K562 (cell line): ENCODE results near the gene MGAT4B. TPM values are rescaled to one million over a fixed set of nuclear protein-coding genes. Genes with fewer than 3 reads are reported as not detected.

Source experiments
- ATAC-seq: fragments of 200-7000 bp; cut with Tn5 transposase; 3 replicates; pipeline ENCODE4 v1.9.1; 2020; ENCODE audit warnings: moderate library complexity
- BruUV-seq: library from RNA; stranded (reverse); fragments of 400-500 nt; replicated peaks from 2 replicates; lab custom pipeline; 2021; lab: Mats Ljungman, UMichigan
- CTCF ChIA-PET: fragments of 300-600 bp; formaldehyde crosslinking; extraction: SDS; loops from one replicate; lab custom pipeline; 2021; ENCODE audit warnings: low intra/inter-chr PET ratio; lab: Yijun Ruan, JAX
- POLR2A ChIA-PET: fragments of 300-600, 350-650 bp; sonication (Branson Sonifier 250); formaldehyde crosslinking; extraction: SDS; loops from one replicate; lab custom pipeline; 2021; ENCODE audit warnings: antibody characterized with exemption, inconsistent platforms; lab: Yijun Ruan, JAX
- DNase-seq, 4 experiments: peaks; one replicate each; pipeline versions ENCODE4 v3.0.0 to v3.0.0-alpha.2; 2011 to 2018; ENCODE audit warnings: low spot score in 3 of 4, mixed read lengths in 3 of 4; ENCODE audit errors: extremely low read depth in 1 of 4
- FAIRE-seq: peaks from 2 replicates; lab custom pipeline; 2011; peaks lifted over from hg19 to GRCh38; lab: Jason Lieb, UNC
- H2AFZ ChIP-seq: 2 replicates; pipeline ENCODE4 v1.6.0; 2011; ENCODE audit warnings: low read depth, low read length, control low read depth, inconsistent platforms
- H3K27ac ChIP-seq: fragments of 200-600 bp; 3 replicates; pipeline ENCODE4 v1.8.0; 2011; ENCODE audit warnings: low read depth, mild to moderate bottlenecking, control low read depth, inconsistent platforms, low read length, moderate library complexity, mixed read lengths; ENCODE audit errors: extremely low read depth
- H3K27me3 ChIP-seq, 2 experiments: fragments of 300-600 bp in 1 of 2; 2 replicates in 1 of 2; 3 replicates in 1 of 2; pipeline versions ENCODE4 v1.6.0 to v1.8.0; 2011; ENCODE audit warnings: inconsistent platforms in 2 of 2, low read length in 2 of 2, mild to moderate bottlenecking in 1 of 2, mixed read lengths in 1 of 2, moderate library complexity in 1 of 2; ENCODE audit not compliant: control insufficient read depth in 2 of 2, insufficient read depth in 2 of 2
- H3K36me3 ChIP-seq: fragments of 300-600 bp; 3 replicates; pipeline ENCODE4 v1.8.0; 2011; ENCODE audit warnings: mild to moderate bottlenecking, low read length, inconsistent platforms; ENCODE audit not compliant: control insufficient read depth, insufficient read depth
- H3K4me1 ChIP-seq, 2 experiments: fragments of 200-600 bp in 1 of 2; replicated peaks in 1 of 2; 2 replicates in 1 of 2; 3 replicates in 1 of 2; pipeline versions ENCODE4 v1.5.1 to v1.8.0; 2011; ENCODE audit warnings: inconsistent platforms in 2 of 2, low read length in 2 of 2, mild to moderate bottlenecking in 1 of 2, mixed read lengths in 1 of 2, moderate library complexity in 1 of 2; ENCODE audit not compliant: control insufficient read depth in 2 of 2, insufficient read depth in 2 of 2
- H3K4me2 ChIP-seq: 2 replicates; pipeline ENCODE4 v1.6.1; 2011; ENCODE audit warnings: low read length, control low read depth, inconsistent platforms, mixed read lengths; ENCODE audit not compliant: insufficient read depth
- H3K4me3 ChIP-seq: fragments of 200-600 bp; sonication (generic), shearing (Covaris generic); 2 replicates; pipeline ENCODE4 v1.5.1; 2016; ENCODE audit warnings: control low read depth, inconsistent platforms
- H3K79me2 ChIP-seq: fragments of 200-600 bp; 3 replicates; pipeline ENCODE4 v1.8.0; 2011; ENCODE audit warnings: low read length, inconsistent platforms; ENCODE audit not compliant: control insufficient read depth, insufficient read depth
- H3K9ac ChIP-seq, 2 experiments: 2 replicates each; pipeline versions ENCODE4 v1.6.0 to v1.6.1; 2011; ENCODE audit warnings: low read depth in 2 of 2, low read length in 2 of 2, control low read depth in 1 of 2, inconsistent platforms in 1 of 2, mild to moderate bottlenecking in 1 of 2, mixed read lengths in 1 of 2; ENCODE audit not compliant: insufficient read depth in 1 of 2
- H3K9me1 ChIP-seq: one replicate; pipeline ENCODE4 v1.6.0; 2011; ENCODE audit warnings: inconsistent platforms, mild to moderate bottlenecking, low read length, moderate library complexity; ENCODE audit not compliant: control insufficient read depth, insufficient read depth
- H3K9me3 ChIP-seq: replicated peaks from 2 replicates; pipeline ENCODE4 v1.5.1; 2011; ENCODE audit warnings: low read depth, low read length, inconsistent platforms; ENCODE audit not compliant: control insufficient read depth, insufficient read depth
- H4K20me1 ChIP-seq: replicated peaks from 2 replicates; pipeline ENCODE4 v1.6.1; 2011; ENCODE audit warnings: low read length, inconsistent platforms, mixed read lengths; ENCODE audit not compliant: control insufficient read depth, insufficient read depth
- MCM7 ChIP-seq, 2 experiments: fragments of 450-650 bp; IDR thresholded peaks; 2 replicates each; pipeline ENCODE4 v1.6.1; 2016 to 2018
- PCBP1 ChIP-seq: fragments of 200-400 bp; formaldehyde crosslinking; IDR thresholded peaks from 2 replicates; pipeline ENCODE4 v1.6.1; 2018; ENCODE audit warnings: mild to moderate bottlenecking, low read depth, low read length; ENCODE audit not compliant: poor library complexity, severe bottlenecking
- ZBTB33 ChIP-seq: sonication (generic); formaldehyde crosslinking; IDR thresholded peaks from 2 replicates; pipeline ENCODE4 v1.8.1; 2023; ENCODE audit warnings: mild to moderate bottlenecking, missing genetic modification reagents
- WGBS: fragments of 100-300 bp; shearing (Covaris generic); methylation state at CpG from one replicate; pipeline ENCODE4 v1.1.6; 2016; ENCODE audit warnings: low coverage, mixed read lengths; ENCODE audit not compliant: insufficient coverage; ENCODE audit errors: missing lambda C conversion rate; 5-methylcytosine and 5-hydroxymethylcytosine counted together
- in situ Hi-C: fragments of 300-500 bp; cut with MboI; formaldehyde crosslinking; loops from 4 replicates; pipeline ENCODE4 v1.15.0; 2018; ENCODE audit warnings: inconsistent platforms, mixed read lengths
- intact Hi-C: fragments of 100-400 bp; cut with micrococcal nuclease; formaldehyde crosslinking; loops from 2 replicates; pipeline ENCODE4 v1.14.2; 2022
- polyA plus RNA-seq, 8 experiments: library from polyadenylated mRNA; depleted of rRNA in 4 of 8; stranded (reverse) in 5 of 8; unstranded in 3 of 8; fragments of >200 nt; fragmentation: Nextera tagmentation in 2 of 8; fragmentation: Illumina TruSeq in 1 of 8; extraction: Ambion mirVana in 2 of 8; extraction: Trizol in 1 of 8; gene quantifications; 2 replicates each; pipeline versions ENCODE4 v1.2.1 to v1.2.3, GENCODE V29; 2011 to 2014; ENCODE audit warnings: inconsistent platforms in 1 of 8, missing spikeins in 1 of 8
- total RNA-seq, 7 experiments: library from RNA; depleted of rRNA in 6 of 7; stranded (reverse); fragments of >200 nt in 6 of 7; fragmentation: Illumina TruSeq in 2 of 7; extraction: Trizol in 2 of 7; gene quantifications; 2 replicates each; pipeline versions ENCODE4 v1.2.1 to v1.2.3, GENCODE V29; 2011 to 2021; ENCODE audit warnings: low replicate concordance in 1 of 7

MGAT4B gene
- total and polyA plus RNA-seq, 9 of the 15 experiments (the other 6 are each of a cell fraction or from before 2014, with no cell fraction given) = 0.34 to 133 (median 75.4) TPM

- Histone ChIP-seq H3K4me1 (peaks cover 23 to 66% of the 10 kb centered on the region in 2 experiments), H3K27ac (no peak overlapping the region; the same call in 2 of the 3 replicates), H3K36me3 (peaks cover 76% of the 10 kb centered on the region; the same call in 2 of the 3 replicates), H3K9me3 (no peaks in the 10 kb centered on the region), H3K9me1 (peaks cover 6% of the 10 kb centered on the region), H2AFZ (no peak overlapping the region), H3K4me2 (no peak overlapping the region), H3K27me3 (no peaks in the 10 kb centered on the region), H3K4me3 (no peak overlapping the region), H4K20me1 (no peaks in the 10 kb centered on the region), H3K9ac (peak overlapping the region in 1 of 2 experiments; percentile 84; a peak in 2 of 4 replicates), H3K79me2 (peaks cover 30% of the 10 kb centered on the region)
- ChIA-PET CTCF (no interaction called here), POLR2A (interaction anchor here (1.1 kb wide), 2 partner anchors 11 to 13 kb away, joined by 3 read pairs; no protein-coding TSS in a partner anchor)
- ATAC-seq (peak; percentile 2; the same call in 1 of the 3 replicates), DNase-seq (peak; percentile 42 to 53 (median 46)), FAIRE-seq (no peak)
- TF ChIP-seq ZBTB33 = peak; percentile 86; the same call in 1 of the 2 replicates
- no peak for TF ChIP-seq MCM7 (IDR thresholded peaks at IDR 0.05)
- peak; percentile 37 for TF ChIP-seq PCBP1
- in situ Hi-C loops (no loop called here), intact Hi-C loops (no loop called here)
- no TSS peak for BruUV-seq
- WGBS = 44% methylated on average over 7 of the region's 12 CpGs
Measured at GRCh38 chr5:179800696-179801201, 5.9 kb downstream of the MGAT4B start.
